AG09309 (cell line): ENCODE data around the gene CCDC18.

Experiments
- DNase-seq: peaks from one replicate; pipeline ENCODE4 v3.0.0-alpha.2; 2010; ENCODE audit warnings: low read depth
- H3K4me3 ChIP-seq: 2 replicates; pipeline ENCODE4 v1.5.1; 2011; ENCODE audit warnings: mild to moderate bottlenecking, low read depth, low read length, moderate library complexity; ENCODE audit not compliant: control insufficient read depth
- TF ChIP-seq, protein P1 (sequence below): IDR thresholded peaks from 2 replicates; pipeline ENCODE4 v1.5.1; 2011; ENCODE audit warnings: mild to moderate bottlenecking, low read depth, low read length, inconsistent platforms; ENCODE audit not compliant: insufficient read depth, control insufficient read depth; ENCODE audit errors: missing control alignments

Gene CCDC18

DNA sequence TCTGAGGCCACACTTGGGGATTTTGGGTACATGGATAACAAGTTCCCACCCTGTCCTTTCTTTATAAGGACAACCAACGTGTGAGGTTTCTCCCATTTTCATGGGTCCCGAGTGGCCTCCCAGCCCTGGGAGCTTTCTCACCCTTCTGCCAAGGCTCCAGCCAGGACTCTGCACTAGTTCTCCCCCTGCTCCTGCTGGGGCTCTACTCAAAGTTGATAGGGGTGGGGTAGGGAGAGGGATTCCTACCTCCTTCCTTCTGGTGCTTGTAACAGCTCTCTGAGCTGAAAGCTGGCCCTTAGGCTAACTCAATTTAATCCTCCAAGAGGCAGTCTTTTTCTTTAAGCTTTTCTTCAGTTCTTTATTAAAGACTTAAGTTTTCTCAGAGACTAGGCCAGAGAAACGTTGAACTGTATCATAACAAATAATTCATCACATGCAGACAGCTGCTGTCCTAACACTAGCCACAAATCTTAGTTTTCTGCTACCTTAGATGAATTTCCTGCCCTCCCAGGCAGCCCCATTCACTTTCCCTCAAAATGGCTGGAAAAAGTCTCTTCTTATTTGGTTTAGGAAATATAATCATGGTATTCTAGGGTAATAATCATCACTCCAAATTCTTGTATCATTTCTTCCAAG is 142.8 kb downstream of the CCDC18 start:
- no peak for DNase-seq
- no peak overlapping the region for H3K4me3 ChIP-seq
- TF ChIP-seq, protein P1, sequence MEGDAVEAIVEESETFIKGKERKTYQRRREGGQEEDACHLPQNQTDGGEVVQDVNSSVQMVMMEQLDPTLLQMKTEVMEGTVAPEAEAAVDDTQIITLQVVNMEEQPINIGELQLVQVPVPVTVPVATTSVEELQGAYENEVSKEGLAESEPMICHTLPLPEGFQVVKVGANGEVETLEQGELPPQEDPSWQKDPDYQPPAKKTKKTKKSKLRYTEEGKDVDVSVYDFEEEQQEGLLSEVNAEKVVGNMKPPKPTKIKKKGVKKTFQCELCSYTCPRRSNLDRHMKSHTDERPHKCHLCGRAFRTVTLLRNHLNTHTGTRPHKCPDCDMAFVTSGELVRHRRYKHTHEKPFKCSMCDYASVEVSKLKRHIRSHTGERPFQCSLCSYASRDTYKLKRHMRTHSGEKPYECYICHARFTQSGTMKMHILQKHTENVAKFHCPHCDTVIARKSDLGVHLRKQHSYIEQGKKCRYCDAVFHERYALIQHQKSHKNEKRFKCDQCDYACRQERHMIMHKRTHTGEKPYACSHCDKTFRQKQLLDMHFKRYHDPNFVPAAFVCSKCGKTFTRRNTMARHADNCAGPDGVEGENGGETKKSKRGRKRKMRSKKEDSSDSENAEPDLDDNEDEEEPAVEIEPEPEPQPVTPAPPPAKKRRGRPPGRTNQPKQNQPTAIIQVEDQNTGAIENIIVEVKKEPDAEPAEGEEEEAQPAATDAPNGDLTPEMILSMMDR: no peak

DNA sequence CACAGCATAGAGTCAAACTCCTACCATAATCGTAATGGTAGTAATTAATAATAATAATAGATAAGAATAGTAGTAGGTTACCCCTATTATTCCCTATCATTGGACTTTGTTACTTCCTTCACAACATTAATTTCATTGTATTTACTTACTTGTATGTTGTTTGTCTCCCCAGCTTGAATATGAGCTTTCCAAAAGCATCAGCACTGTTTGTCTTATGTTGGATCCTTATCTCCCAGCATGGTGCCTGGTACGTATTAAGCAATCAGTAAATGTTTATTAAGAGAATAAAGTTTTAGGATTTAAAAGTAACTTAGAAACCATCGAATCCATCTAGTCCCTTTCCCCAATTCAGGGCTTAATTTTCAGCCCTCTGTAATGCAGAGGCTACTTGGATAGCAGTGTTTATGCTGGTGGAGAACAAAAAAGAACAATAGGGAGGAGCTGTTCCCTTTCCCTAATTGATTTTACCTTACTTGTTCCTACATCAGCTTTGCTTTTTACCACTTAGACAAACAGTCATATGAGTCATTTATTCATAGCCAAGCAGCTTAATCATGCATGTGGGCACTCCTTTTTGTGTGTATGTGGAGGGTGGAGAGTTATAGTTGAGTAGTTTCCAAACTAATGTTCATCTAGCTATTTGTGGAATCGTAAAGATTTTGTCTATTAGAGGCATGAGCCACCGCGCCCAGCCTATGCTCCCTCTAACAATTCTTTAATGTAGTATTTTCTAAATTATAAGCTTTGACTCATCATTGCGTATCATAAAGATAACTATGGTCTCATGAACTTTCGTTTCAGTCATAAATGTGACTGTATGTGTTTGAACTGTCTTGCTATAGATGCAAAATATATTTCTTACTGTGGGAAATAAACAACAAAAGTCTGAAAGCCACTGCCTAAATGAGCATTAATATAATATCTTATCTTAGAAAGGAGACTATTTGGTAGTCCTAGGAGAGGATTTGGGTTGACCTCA is 144.3 kb downstream of the CCDC18 start:
- TF ChIP-seq, protein P1: no peak
- peak; percentile 61 for DNase-seq
- no peak overlapping the region for H3K4me3 ChIP-seq
